ENCODE measurements around the gene UPF3B.
"Not testable (repeated sequence)": the region's sequence is repeated elsewhere in the genome, so short reads cannot be mapped to it uniquely, and the experiment has no call there.

- not testable (repeated sequence) for TF ChIP-seq ZNF639, CTCF (tag by site-specific recombination; IDR thresholded peaks at IDR 0.05)
These were observed 37.9 kb upstream of the UPF3B start for GRCh38 chrX:119890626-119891025.
